ENCODE data around the gene CPSF4.

- TF ChIP-seq CTCF (IDR thresholded peaks at IDR 0.05) (no peak), POLR2AphosphoS5 (IDR thresholded peaks at IDR 0.05) (no peak), POLR2A (IDR thresholded peaks at IDR 0.05) (no peak)
These were observed 43.0 kb upstream of the CPSF4 start for GRCh38 chr7:99395616-99396327.

Measured in stomach (tissue), 4 donors.